DMS79 (cell line): Measurements from ENCODE around the gene HLA-DPB1.

Experiments
- DNase-seq: peaks from one replicate; lab custom pipeline; 2025; lab: John Stamatoyannopoulos, UW

The HLA-DPB1 gene

DNA sequence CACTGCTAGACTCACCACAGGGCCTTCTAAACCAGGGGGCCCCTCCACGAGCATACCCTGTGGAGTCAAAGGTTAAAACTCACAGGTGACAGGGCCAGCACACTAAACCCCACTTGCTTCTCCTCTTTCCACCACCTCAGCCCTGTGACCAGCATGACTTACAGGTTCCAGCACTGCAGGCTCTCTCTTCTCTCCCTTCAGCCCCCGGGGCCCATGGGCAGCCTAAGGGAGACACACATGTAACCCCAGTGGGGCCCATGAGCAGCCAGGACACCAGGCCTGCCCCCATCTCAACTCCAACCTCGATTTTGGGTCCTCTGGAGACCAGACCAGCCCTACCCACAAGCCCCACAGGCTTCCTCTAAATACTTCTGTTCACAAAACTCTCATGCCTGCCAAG is 28.0 kb downstream of the HLA-DPB1 start:
- no peak for DNase-seq

- no peak for DNase-seq
Measured at GRCh38 chr6:33104887-33105286, 29.1 kb downstream of the HLA-DPB1 start.

DNA sequence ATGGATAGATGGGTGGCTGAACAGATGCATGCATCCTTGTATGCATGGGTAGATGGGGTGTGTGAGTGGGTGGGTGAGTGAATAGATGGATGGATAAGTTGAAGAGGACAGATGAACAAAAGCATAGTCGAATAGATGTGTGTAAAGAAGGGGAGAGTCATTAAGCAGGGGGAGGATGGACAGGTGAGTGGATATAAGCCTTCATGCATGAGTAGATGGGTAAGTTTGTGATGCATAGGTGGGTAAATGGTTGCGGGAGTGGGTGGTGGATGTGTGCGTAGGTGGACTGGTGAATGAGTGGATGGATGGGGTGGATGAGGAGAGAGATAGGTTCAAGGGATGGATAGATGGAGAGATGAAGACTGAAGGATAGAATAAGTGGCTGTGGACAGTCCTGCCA is 29.6 kb downstream of the HLA-DPB1 start:
- DNase-seq: no peak

DNA sequence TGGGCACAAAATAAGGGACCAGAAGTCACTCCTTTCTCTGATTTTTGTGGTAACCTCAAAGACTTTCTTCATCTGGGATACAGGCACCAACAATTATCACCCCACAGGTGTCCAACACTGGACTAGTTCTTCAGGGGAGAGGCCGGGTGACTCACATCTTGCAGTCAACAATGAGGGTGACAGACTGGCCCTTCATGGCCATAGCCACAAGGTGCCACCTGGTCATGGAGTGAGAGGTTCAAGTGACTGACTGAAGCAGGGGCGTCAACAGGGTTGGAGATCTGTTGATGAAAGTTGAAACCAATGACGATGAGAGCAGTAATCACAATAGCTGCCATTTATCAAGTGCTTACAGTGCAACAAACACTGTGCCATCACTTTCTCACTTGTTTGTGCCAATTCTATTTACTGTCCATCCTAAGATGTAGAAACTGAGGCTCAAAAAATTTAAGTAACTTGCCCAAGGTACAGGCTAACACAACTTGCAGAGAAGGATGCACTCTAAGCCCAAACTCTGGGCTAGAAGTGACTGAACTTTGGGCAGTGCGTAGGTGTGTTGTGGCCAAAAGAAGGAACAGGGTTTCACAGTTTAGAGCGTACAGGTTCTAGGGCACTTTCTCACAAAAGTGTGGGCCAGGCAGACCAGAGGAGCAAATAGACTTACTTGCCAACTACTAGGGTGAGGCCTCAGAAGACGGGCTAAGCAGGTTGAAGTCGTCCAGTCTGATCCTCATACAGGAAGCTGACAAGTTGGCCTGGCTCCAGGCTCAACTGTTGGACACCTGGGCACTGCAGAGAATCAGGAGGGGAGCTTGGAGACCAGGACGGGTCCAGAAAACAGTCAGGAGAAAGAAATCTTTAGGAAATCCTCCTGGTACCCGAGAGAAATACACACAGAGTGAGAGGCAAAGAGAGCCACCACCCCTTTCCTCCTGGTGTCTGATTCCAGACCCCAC is 30.4 kb downstream of the HLA-DPB1 start:
- DNase-seq: no peak

GRCh38 chr6:33107641-33108040 is 31.9 kb downstream of the HLA-DPB1 start:
- DNase-seq: no peak

GRCh38 chr6:33108307-33108706 is 32.5 kb downstream of the HLA-DPB1 start:
- DNase-seq: no peak

- no peak for DNase-seq
Measured at GRCh38 chr6:33112148-33112547, 36.4 kb downstream of the HLA-DPB1 start.

DNA sequence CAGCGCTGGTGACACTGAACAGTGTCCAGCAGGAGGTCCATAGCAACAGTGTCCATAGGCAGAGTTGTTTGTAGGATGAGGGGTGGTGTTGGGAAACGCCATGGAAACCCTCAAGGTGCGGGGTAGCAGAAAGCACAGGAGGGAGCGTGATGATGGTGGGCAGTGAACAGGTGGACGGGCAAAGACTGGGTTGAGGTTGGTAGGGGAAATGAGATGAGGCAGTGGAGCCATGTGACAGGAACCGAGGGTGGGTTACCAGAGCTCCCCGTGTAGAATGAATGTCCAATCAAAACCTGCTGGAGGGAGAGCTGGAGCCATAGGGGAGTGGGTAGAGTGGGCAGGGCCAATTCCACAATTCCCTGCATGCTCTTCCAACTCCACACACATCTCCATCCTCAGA is 38.0 kb downstream of the HLA-DPB1 start:
- no peak for DNase-seq

- DNase-seq: no peak
Measured at GRCh38 chr6:33114406-33114805, 38.6 kb downstream of the HLA-DPB1 start.

- DNase-seq: no peak
Measured at GRCh38 chr6:33116417-33116816, 40.6 kb downstream of the HLA-DPB1 start.

GRCh38 chr6:33116841-33117711 is 41.3 kb downstream of the HLA-DPB1 start:
- DNase-seq: no peak

GRCh38 chr6:33117811-33118277 is 42.1 kb downstream of the HLA-DPB1 start:
- DNase-seq: no peak

GRCh38 chr6:33118525-33119123 is 42.8 kb downstream of the HLA-DPB1 start:
- peak; percentile 42 for DNase-seq

- DNase-seq: no peak
Measured at GRCh38 chr6:33120001-33120400, 44.2 kb downstream of the HLA-DPB1 start.

- no peak for DNase-seq
Measured at GRCh38 chr6:33123181-33123580, 47.4 kb downstream of the HLA-DPB1 start.

- DNase-seq: peak; percentile 20
Measured at GRCh38 chr6:33123732-33124524, 48.1 kb downstream of the HLA-DPB1 start.

DNA sequence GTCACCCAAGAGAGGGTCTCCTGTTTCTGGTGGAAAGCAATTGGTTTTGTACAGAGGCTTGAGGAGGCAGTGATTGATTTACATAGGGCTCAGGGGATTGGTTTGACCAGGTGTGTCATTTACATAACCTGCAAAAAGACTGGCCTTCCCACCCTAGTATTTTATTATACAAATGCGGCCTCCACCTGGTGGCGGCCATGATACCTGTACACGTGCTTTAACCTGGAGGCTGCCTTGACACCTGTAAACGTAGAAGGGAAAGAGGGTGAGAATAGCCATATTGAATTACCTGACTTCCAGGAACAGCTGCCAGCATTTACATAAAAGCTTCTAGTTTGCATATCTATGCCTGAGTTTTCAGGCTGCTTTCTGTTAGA is 48.7 kb downstream of the HLA-DPB1 start:
- DNase-seq: no peak

GRCh38 chr6:33124947-33125346 is 49.2 kb downstream of the HLA-DPB1 start:
- no peak for DNase-seq

DNA sequence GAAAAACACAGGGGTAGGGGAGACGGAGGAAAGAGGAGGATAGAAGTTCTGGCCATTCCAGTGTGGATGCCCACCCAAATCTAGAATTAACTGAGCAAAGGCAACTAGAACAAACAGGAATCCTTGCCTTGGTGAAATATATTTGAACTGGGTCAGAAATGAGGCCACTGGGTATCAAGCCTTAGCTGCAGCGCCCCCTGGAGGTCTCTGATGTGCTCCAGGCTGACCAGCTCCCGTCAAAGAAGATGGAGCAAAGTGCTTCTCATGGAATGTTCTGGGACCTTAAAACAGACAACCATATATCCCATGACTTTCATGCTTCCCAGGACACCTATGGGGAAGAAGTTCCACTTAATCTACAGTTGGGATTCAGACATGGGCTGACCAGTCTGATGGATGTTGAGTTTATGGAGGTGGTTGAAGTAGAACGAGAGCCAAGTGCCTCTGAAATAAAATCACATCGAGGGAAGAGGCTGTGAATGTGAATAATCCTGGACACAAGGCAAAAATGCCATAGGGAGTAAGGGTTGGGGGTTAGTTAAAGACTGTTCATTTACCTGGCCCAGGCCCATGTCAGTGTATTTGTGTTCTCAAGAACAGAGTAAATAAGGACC is 50.4 kb downstream of the HLA-DPB1 start:
- no peak for DNase-seq

DNA sequence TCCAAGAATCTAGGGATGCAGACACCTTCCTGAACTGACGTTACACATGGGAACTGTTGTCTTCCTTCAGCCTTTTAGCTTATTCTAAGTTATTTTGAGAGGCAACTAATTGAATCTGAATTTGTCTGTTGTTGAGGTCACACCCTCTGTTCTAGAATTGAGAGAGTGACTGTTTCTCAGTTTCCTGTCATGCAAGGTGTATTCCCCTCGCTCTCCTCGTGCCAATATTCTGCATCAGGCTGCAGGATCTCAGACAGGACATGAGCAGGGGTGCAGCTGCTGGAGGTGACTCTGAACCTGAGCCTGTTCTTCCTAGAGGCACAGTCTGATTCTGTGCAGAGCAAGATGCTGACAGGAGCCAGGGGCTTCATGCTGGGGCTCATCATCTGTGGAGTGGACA is 52.5 kb downstream of the HLA-DPB1 start:
- no peak for DNase-seq

- DNase-seq: no peak
Measured at GRCh38 chr6:33132081-33132524, 56.3 kb downstream of the HLA-DPB1 start.
